DND-41 (cell line): ENCODE results near the gene SLC6A1.

Experiments
- EZH2 ChIP-seq: IDR thresholded peaks from 3 replicates; pipeline ENCODE4 v1.6.1; 2012; ENCODE audit warnings: borderline replicate concordance, low read depth, mild to moderate bottlenecking, moderate library complexity, low read length, inconsistent platforms; ENCODE audit not compliant: severe bottlenecking
- TF ChIP-seq, protein P1 (sequence below): IDR thresholded peaks from 2 replicates; pipeline ENCODE4 v1.5.1; 2012; ENCODE audit warnings: borderline replicate concordance, low read length, moderate library complexity, mild to moderate bottlenecking; ENCODE audit not compliant: poor library complexity, severe bottlenecking; ENCODE audit errors: extremely low read depth

DNA sequence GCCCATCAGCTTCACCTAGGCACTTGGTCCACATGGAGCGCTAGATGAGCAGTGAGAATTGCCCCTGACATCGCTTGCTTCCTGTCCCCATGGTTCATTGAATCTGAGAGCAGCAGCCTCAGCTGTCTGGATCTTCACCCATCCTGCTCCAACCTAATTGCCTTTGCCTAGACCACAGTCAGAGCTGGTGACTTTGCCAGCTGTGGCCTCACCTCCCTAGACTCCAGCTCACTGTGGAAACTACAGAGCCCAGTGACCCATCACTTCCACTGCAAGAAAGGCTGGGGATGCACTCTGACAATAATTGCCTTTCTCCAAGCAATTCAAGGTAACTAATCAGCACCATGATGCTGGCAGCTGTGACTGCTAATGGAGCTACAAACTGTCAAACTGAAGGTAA is 30.6 kb upstream of the SLC6A1 start:
- TF ChIP-seq, protein P1, sequence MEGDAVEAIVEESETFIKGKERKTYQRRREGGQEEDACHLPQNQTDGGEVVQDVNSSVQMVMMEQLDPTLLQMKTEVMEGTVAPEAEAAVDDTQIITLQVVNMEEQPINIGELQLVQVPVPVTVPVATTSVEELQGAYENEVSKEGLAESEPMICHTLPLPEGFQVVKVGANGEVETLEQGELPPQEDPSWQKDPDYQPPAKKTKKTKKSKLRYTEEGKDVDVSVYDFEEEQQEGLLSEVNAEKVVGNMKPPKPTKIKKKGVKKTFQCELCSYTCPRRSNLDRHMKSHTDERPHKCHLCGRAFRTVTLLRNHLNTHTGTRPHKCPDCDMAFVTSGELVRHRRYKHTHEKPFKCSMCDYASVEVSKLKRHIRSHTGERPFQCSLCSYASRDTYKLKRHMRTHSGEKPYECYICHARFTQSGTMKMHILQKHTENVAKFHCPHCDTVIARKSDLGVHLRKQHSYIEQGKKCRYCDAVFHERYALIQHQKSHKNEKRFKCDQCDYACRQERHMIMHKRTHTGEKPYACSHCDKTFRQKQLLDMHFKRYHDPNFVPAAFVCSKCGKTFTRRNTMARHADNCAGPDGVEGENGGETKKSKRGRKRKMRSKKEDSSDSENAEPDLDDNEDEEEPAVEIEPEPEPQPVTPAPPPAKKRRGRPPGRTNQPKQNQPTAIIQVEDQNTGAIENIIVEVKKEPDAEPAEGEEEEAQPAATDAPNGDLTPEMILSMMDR: no peak
- no peak for TF ChIP-seq EZH2
